Astrocyte (in vitro differentiated cells and primary cell): ENCODE measurements around the gene COL5A1.

Source experiments
- CTCF ChIP-seq: IDR thresholded peaks from 2 replicates; pipeline ENCODE4 v1.5.1; 2011; ENCODE audit warnings: low read depth, mild to moderate bottlenecking, inconsistent platforms, low read length, moderate library complexity; ENCODE audit not compliant: insufficient read depth
- EZH2 ChIP-seq: IDR thresholded peaks from 2 replicates; pipeline ENCODE4 v1.6.1; 2012; ENCODE audit warnings: mild to moderate bottlenecking, low read length, inconsistent platforms; ENCODE audit not compliant: insufficient read depth

DNA sequence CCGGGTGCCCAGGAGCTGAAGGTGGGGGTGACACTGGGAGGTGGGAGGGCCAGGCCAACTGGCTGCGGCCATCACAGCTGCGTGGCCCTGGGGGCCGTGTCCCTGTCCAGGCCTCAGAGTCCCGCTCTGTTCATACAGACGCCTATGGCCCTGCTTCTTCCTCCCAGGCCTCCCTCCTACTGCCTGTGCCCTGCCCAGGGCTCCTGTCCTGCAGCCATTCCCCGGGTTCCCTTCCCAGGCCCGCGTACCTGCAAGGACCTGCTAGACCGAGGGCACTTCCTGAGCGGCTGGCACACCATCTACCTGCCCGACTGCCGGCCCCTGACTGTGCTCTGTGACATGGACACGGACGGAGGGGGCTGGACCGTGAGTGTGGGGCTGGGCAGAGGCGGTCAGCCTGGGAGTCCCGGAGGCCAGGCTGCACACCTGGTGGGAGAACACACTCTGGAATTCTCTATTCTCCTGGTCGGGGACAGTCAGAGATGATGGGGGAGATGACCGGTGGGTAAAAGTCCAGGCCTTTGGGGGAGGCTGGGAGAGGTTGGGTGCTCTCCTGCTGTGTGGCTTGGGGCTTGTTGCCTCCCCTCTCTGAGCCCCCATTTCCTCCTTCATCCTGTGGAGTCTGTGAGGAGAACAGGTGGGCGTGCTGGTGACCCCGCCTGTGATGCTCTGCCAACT is 243.5 kb downstream of the COL5A1 start:
- no peak for TF ChIP-seq CTCF
- no peak for TF ChIP-seq EZH2
